ENCODE data around the gene KDM4C.

GRCh38 chr9:7051711-7052110 lies 293.9 kb downstream of the KDM4C start:
- TF ChIP-seq CTCF (IDR thresholded peaks at IDR 0.05), result no peak
- no peak for TF ChIP-seq POLR2AphosphoS5 (IDR thresholded peaks at IDR 0.05; ENCODE audit: low read depth, low read length)
